ENCODE results near the gene FRG2B.
"Not testable (repeated sequence)": the region's sequence is repeated elsewhere in the genome, so short reads cannot be mapped to it uniquely, and the experiment has no call there.

GRCh38 chr10:133647075-133647748, 20.6 kb upstream of the FRG2B start:
- TF ChIP-seq CTCF (conservative IDR thresholded peaks at IDR 0.05), result peak; percentile 64
- TF ChIP-seq EZH2 (IDR thresholded peaks at IDR 0.05; ENCODE audit: low read depth), result not testable (repeated sequence)

Data from PC-9 (cell line).